Progenitor cell of endocrine pancreas (in vitro differentiated cells): ENCODE results near the gene TAF1A. TPM values are rescaled to one million over a fixed set of nuclear protein-coding genes. Genes with fewer than 3 reads are reported as not detected.

Experiments used
- DNase-seq: peaks from one replicate; pipeline ENCODE4 v3.0.0; 2021; ENCODE audit warnings: low spot score; ENCODE audit not compliant: unreplicated experiment
- H3K27ac Mint-ChIP-seq: 2 replicates; pipeline ENCODE4 v1.8.0; 2021; ENCODE audit warnings: mild to moderate bottlenecking, moderate library complexity, mixed read lengths
- H3K27me3 Mint-ChIP-seq: 2 replicates; pipeline ENCODE4 v1.8.0; 2021; ENCODE audit warnings: mixed read lengths
- H3K36me3 Mint-ChIP-seq: 2 replicates; pipeline ENCODE4 v1.8.0; 2022; ENCODE audit warnings: mixed read lengths; ENCODE audit not compliant: insufficient read depth
- H3K4me1 Mint-ChIP-seq: 2 replicates; pipeline ENCODE4 v1.8.0; 2021; ENCODE audit warnings: low read depth, mixed read lengths
- H3K4me3 Mint-ChIP-seq: 2 replicates; pipeline ENCODE4 v1.8.0; 2021; ENCODE audit warnings: low read depth, mild to moderate bottlenecking, moderate library complexity, mixed read lengths
- H3K9me3 Mint-ChIP-seq: 2 replicates; pipeline ENCODE4 v1.8.0; 2021; ENCODE audit warnings: low read depth, mixed read lengths
- total RNA-seq: library from RNA; stranded (reverse); gene quantifications from 2 replicates; pipeline ENCODE4 v1.2.1, GENCODE V29; 2021
- TF ChIP-seq, protein P1 (sequence below): fragments of 200-600 bp; sonication (generic); IDR thresholded peaks from one replicate; pipeline ENCODE4 v1.5.0; 2021; ENCODE audit warnings: antibody characterized with exemption, mild to moderate bottlenecking; ENCODE audit not compliant: unreplicated experiment

Gene TAF1A
- total RNA-seq, 1 donor from 2014 or later, result 19.7 TPM

DNA sequence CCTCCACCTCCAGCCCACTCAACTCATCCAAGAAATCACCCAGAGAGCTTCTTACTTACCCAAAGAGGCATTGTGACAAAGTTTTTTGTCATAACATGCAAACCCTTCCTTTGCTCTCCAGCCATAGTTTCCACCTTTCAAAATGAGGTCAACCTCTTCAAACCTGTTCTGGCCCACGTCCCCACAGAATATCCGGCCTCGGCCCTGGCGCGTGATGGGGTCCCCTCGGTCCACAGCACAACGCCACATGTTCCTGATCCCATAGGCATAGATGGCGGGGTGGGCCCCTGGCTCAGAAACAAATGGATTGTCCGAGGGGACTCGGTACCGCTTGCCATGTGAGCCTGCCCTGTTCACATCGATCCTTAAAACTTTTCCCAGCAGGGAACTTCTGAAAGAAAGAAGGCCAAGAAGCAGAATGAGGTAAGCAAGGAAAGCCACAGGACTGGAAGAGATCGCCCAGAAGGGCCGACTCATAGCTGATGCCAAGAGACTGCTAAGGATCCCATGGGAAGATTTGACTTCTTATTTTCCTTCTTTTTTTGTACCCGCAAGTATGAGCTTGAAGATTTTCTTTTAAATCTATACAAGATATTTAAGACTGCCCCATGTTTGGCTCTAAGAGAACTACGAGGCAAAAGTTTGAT, 49.7 kb downstream of the TAF1A start:
- TF ChIP-seq, protein P1, sequence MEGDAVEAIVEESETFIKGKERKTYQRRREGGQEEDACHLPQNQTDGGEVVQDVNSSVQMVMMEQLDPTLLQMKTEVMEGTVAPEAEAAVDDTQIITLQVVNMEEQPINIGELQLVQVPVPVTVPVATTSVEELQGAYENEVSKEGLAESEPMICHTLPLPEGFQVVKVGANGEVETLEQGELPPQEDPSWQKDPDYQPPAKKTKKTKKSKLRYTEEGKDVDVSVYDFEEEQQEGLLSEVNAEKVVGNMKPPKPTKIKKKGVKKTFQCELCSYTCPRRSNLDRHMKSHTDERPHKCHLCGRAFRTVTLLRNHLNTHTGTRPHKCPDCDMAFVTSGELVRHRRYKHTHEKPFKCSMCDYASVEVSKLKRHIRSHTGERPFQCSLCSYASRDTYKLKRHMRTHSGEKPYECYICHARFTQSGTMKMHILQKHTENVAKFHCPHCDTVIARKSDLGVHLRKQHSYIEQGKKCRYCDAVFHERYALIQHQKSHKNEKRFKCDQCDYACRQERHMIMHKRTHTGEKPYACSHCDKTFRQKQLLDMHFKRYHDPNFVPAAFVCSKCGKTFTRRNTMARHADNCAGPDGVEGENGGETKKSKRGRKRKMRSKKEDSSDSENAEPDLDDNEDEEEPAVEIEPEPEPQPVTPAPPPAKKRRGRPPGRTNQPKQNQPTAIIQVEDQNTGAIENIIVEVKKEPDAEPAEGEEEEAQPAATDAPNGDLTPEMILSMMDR, result no peak
- H3K36me3 Mint-ChIP-seq, result no peaks in the 10 kb centered on the region
- no peaks in the 10 kb centered on the region for H3K27me3 Mint-ChIP-seq
- no peak overlapping the region for H3K4me3 Mint-ChIP-seq
- H3K9me3 Mint-ChIP-seq, result no peaks in the 10 kb centered on the region
- no peak for DNase-seq
- H3K27ac Mint-ChIP-seq, result no peak overlapping the region
- H3K4me1 Mint-ChIP-seq, result peaks cover 2% of the 10 kb centered on the region

DNA sequence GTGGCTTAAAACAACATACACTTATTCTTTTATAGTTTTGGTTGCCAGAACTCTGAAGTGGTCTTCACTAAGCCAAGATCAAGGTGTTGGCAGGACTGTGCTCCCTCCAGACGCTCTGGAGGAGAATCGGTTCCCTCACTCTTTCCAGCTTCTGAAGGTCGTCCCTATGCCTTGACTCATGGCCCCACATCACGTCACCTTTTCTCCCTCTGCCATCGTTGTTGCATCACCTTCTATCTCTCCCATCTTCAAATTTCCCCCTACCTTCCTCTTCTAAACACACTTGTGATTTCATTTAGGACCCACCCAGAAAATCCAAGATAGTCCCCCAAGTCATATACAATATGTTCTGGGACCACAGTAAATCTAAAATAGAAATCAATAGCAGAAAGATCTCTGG, 54.3 kb downstream of the TAF1A start:
- no peaks in the 10 kb centered on the region for H3K9me3 Mint-ChIP-seq
- H3K4me1 Mint-ChIP-seq, result peaks cover 2% of the 10 kb centered on the region
- H3K4me3 Mint-ChIP-seq, result no peak overlapping the region
- TF ChIP-seq, protein P1, result no peak
- H3K27ac Mint-ChIP-seq, result no peak overlapping the region
- DNase-seq, result no peak
- H3K27me3 Mint-ChIP-seq, result no peaks in the 10 kb centered on the region
- no peaks in the 10 kb centered on the region for H3K36me3 Mint-ChIP-seq

DNA sequence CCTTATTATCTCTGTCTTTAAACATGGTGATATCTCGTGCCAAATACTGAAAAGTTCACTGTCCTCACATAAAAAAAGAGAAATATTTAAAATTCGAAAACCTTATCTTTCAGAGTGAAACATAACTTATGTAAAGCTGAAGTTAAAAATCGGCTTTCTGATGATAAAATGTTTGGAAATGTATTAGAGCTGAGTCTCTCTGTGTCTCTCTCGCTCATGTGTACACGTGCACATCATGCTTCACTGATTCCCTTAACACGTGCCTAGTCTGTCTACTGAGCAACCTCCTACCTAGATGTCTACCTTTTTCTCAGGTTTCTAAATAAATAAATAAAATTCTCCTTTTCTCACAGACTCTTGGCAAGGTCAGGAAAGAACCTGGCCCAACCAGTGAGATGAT, 58.9 kb downstream of the TAF1A start:
- H3K9me3 Mint-ChIP-seq, result no peaks in the 10 kb centered on the region
- no peak overlapping the region for H3K27ac Mint-ChIP-seq
- H3K27me3 Mint-ChIP-seq, result peaks cover 2% of the 10 kb centered on the region
- TF ChIP-seq, protein P1, result no peak
- peaks cover under 1% of the 10 kb centered on the region for H3K4me1 Mint-ChIP-seq
- no peak overlapping the region for H3K4me3 Mint-ChIP-seq
- no peaks in the 10 kb centered on the region for H3K36me3 Mint-ChIP-seq
- no peak for DNase-seq

DNA sequence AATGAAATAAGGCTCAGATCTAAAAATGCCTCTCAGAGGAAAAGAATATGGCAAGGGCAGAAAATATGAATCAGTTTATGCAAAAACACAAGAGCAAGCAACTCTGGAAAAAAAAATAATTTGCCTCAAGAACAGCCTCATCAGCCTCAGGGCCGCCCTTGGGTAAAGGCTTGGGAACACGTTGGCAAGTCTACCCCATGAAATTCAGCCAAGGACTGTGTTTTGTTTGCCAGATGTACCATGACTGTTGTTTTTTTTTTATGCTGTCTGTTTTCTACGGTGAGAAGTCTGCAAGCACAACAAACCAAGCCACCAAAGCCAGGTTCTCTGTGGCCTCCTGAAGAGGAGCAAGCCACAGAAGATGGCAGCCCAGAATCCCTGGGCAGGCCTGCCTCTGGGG, 59.8 kb downstream of the TAF1A start:
- H3K4me1 Mint-ChIP-seq, result no peaks in the 10 kb centered on the region
- H3K9me3 Mint-ChIP-seq, result no peaks in the 10 kb centered on the region
- H3K27ac Mint-ChIP-seq, result no peak overlapping the region
- no peak overlapping the region for H3K4me3 Mint-ChIP-seq
- TF ChIP-seq, protein P1, result no peak
- no peaks in the 10 kb centered on the region for H3K36me3 Mint-ChIP-seq
- DNase-seq, result no peak
- peaks cover 2% of the 10 kb centered on the region for H3K27me3 Mint-ChIP-seq

DNA sequence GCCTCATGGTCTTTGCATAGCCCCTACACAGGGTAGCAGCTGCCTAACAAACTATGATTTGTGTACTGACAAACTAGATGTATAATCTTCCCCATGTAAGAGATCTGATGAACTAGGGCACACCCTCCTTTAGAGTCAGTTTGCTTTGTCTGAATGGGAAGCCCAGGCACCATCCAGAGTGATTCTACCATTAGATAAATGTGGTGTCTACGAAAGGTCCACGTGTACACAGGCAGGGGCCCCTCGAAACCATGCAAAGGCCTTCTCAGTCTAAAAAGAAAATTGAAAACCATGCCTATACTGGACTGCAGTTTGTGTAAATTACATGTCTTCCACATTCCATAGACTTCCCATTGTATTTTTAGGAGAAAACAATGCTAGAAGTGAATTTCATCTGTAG, 60.6 kb downstream of the TAF1A start:
- peaks cover 2% of the 10 kb centered on the region for H3K27me3 Mint-ChIP-seq
- H3K9me3 Mint-ChIP-seq, result no peaks in the 10 kb centered on the region
- no peaks in the 10 kb centered on the region for H3K36me3 Mint-ChIP-seq
- TF ChIP-seq, protein P1, result no peak
- DNase-seq, result no peak
- H3K27ac Mint-ChIP-seq, result no peak overlapping the region
- no peak overlapping the region for H3K4me3 Mint-ChIP-seq
- H3K4me1 Mint-ChIP-seq, result no peaks in the 10 kb centered on the region
